Measurements from ENCODE around the gene IGF1. TPM values are rescaled to one million over a fixed set of nuclear protein-coding genes. Genes with fewer than 3 reads are reported as not detected.

IGF1 gene
- polyA plus RNA-seq, 1 of the 3 experiments (the other 2 are of a cell fraction): 0.07 TPM

- WGBS (ENCODE audit: low lambda C conversion rate): 0% methylated on average over 1 of the region's 1 CpG
- TF ChIP-seq SIN3A (IDR thresholded peaks at IDR 0.05; ENCODE audit: borderline replicate concordance, low read depth, low read length): no peak
- no peak for TF ChIP-seq JUND (IDR thresholded peaks at IDR 0.05)
- no peak for TF ChIP-seq USF1 (IDR thresholded peaks at IDR 0.05; ENCODE audit: borderline replicate concordance, low read depth)
- no peak for TF ChIP-seq TEAD4 (IDR thresholded peaks at IDR 0.05; ENCODE audit: borderline replicate concordance, insufficient read depth)
- no peak for TF ChIP-seq MAX (IDR thresholded peaks at IDR 0.05; ENCODE audit: low read depth)
- TF ChIP-seq GATA2 (CRISPR knock-in tag; IDR thresholded peaks at IDR 0.05): no peak
- no peak for TF ChIP-seq NRF1 (IDR thresholded peaks at IDR 0.05; ENCODE audit: low read depth, low read length)
- TF ChIP-seq SMC3 (IDR thresholded peaks at IDR 0.05; ENCODE audit: low read depth, low read length): no peak
- TF ChIP-seq POLR2AphosphoS5 (IDR thresholded peaks at IDR 0.05; ENCODE audit: low read depth, low read length): no peak
- TF ChIP-seq PBX3 (IDR thresholded peaks at IDR 0.05): no peak
- no peak for TF ChIP-seq TAF1 (IDR thresholded peaks at IDR 0.05; ENCODE audit: borderline replicate concordance, low read depth, low read length)
- TF ChIP-seq REST (IDR thresholded peaks at IDR 0.05; ENCODE audit: low read depth, low read length): no peak
- TF ChIP-seq USF2 (IDR thresholded peaks at IDR 0.05; ENCODE audit: borderline replicate concordance, low read depth, low read length): no peak
- TF ChIP-seq FOXM1 (IDR thresholded peaks at IDR 0.05; ENCODE audit: low read depth): no peak
- no peak for TF ChIP-seq CTCF (IDR thresholded peaks at IDR 0.05)
- CTCF ChIA-PET: no interaction called here
These were observed 106.2 kb downstream of the IGF1 start for GRCh38 chr12:102374190-102374589.

More at GRCh38 chr12:102374190-102374589, 106.2 kb downstream of the IGF1 start:
- Histone ChIP-seq H3K27me3 (ENCODE audit: insufficient read depth) (no peaks in the 10 kb centered on the region), H3K36me3 (replicated peaks in 1 of 2; ENCODE audit: control insufficient read depth in 1 of 2, insufficient read depth in 2 of 2, low read length in 1 of 2) (no peaks in the 10 kb centered on the region), H3K4me2 (no peak overlapping the region), H3K27ac (ENCODE audit: low read depth in 2 of 2, low read length in 1 of 2) (no peak overlapping the region), H2AFZ (ENCODE audit: low read depth) (no peak overlapping the region), H4K20me1 (ENCODE audit: insufficient read depth) (no peaks in the 10 kb centered on the region), H3K4me3 (ENCODE audit: low read depth in 2 of 2, low read length in 1 of 2) (no peak overlapping the region), H3F3A (replicated peaks; ENCODE audit: insufficient read depth) (no peaks in the 10 kb centered on the region), H3K9me2 (no peaks in the 10 kb centered on the region), H3K9me3 (no peaks in the 10 kb centered on the region), H3K9ac (no peak overlapping the region), H3K4me1 (ENCODE audit: control insufficient read depth in 1 of 2, insufficient read depth in 2 of 2, low read depth in 1 of 2, low read length in 1 of 2) (no peaks in the 10 kb centered on the region), H3K79me2 (ENCODE audit: insufficient read depth) (no peaks in the 10 kb centered on the region)
- DNase-seq: no peak
- POLR2A ChIA-PET: no interaction called here

Data from SK-N-SH (cell line).